ENCODE data around the gene AGT. TPM values are rescaled to one million over a fixed set of nuclear protein-coding genes. Genes with fewer than 3 reads are reported as not detected.
"Not testable (repeated sequence)": the region's sequence is repeated elsewhere in the genome, so short reads cannot be mapped to it uniquely, and the experiment has no call there.

AGT gene
- total RNA-seq, 1 donor from 2014 or later = 6.3 TPM

DNA sequence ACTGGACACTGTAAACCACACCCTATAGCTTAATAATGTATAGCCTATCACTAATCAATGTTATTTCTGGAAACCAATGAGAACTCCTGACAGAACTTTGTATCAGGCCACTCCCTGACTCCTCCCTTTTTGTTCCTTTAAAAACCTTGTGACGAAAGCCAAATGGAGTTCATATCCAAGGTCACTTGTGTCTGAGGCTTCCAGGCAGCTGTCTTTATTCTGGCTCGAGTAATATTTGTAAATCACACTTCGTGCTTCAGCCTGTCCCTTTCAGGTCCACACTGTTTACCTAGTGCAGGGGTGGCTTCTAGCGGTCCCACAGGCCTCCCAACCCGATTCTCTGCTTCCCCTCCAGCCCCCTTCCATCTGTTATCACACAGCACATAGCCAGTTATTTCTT is 17.1 kb upstream of the AGT start:
- H3K9me3 Mint-ChIP-seq (ENCODE audit: unreplicated experiment) = peaks cover 3% of the 10 kb centered on the region
- H3K4me1 Mint-ChIP-seq (ENCODE audit: low read depth, unreplicated experiment) = peaks cover 13% of the 10 kb centered on the region
- H3K36me3 Mint-ChIP-seq (ENCODE audit: unreplicated experiment) = peaks cover 7% of the 10 kb centered on the region
- H3K4me3 Mint-ChIP-seq (ENCODE audit: unreplicated experiment) = no peak overlapping the region
- peaks cover 2% of the 10 kb centered on the region for H3K27me3 Mint-ChIP-seq (ENCODE audit: unreplicated experiment)
- no peak overlapping the region for H3K27ac Mint-ChIP-seq (ENCODE audit: unreplicated experiment)
- no peak for TF ChIP-seq CTCF (IDR thresholded peaks at IDR 0.05; ENCODE audit: partially characterized antibody, unreplicated experiment)
- no peak for DNase-seq

DNA sequence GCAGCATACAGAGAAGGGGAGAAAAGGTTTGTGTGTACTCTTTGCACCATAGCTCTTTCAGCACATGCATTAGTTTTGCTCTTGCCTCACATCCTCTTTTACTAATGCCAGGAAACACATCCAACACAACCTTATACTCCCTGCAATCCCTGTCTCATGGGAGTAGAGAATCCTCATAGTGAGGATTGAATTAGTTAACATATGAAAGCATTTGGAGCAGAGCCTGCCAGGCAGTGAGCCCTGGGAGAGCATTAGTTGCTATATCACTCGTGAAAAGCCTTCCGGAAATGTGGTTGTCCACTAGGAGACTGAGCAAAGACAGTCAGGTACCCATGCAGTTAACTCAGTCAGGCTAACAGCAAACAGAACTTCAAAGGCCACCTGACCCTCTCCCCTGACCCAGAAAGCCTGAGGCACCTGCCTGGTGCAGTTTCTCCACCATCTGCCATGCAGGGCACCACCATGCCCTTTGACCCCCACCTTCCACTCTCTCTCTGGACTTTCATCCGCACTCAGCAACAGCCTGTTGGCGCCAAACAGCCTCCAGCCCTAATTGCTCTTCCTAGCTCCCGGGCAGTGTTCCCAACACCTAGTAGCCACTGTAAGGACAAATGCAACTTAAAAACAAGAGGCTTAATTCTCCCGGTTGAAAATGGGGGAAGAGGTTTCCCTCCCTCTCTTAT is 14.9 kb upstream of the AGT start:
- TF ChIP-seq CTCF (IDR thresholded peaks at IDR 0.05; ENCODE audit: partially characterized antibody, unreplicated experiment) = no peak
- H3K27me3 Mint-ChIP-seq (ENCODE audit: unreplicated experiment) = peaks cover 2% of the 10 kb centered on the region
- H3K9me3 Mint-ChIP-seq (ENCODE audit: unreplicated experiment) = peaks cover 3% of the 10 kb centered on the region
- peak overlapping the region; percentile 41 for H3K27ac Mint-ChIP-seq (ENCODE audit: unreplicated experiment)
- H3K4me3 Mint-ChIP-seq (ENCODE audit: unreplicated experiment) = peak overlapping the region; percentile 44
- peaks cover 7% of the 10 kb centered on the region for H3K36me3 Mint-ChIP-seq (ENCODE audit: unreplicated experiment)
- H3K4me1 Mint-ChIP-seq (ENCODE audit: low read depth, unreplicated experiment) = peaks cover 13% of the 10 kb centered on the region
- DNase-seq = no peak

- H3K36me3 Mint-ChIP-seq (ENCODE audit: unreplicated experiment) = peaks cover 24% of the 10 kb centered on the region
- TF ChIP-seq CTCF (IDR thresholded peaks at IDR 0.05; ENCODE audit: partially characterized antibody, unreplicated experiment) = no peak
- H3K9me3 Mint-ChIP-seq (ENCODE audit: unreplicated experiment) = peaks cover 10% of the 10 kb centered on the region
- peaks cover 2% of the 10 kb centered on the region for H3K27me3 Mint-ChIP-seq (ENCODE audit: unreplicated experiment)
- DNase-seq = no peak
- no peak overlapping the region for H3K4me3 Mint-ChIP-seq (ENCODE audit: unreplicated experiment)
- H3K4me1 Mint-ChIP-seq (ENCODE audit: low read depth, unreplicated experiment) = peaks cover 13% of the 10 kb centered on the region
- no peak overlapping the region for H3K27ac Mint-ChIP-seq (ENCODE audit: unreplicated experiment)
Observed at GRCh38 chr1:230725256-230726012, 11.5 kb upstream of the AGT start.

- peaks cover 21% of the 10 kb centered on the region for H3K36me3 Mint-ChIP-seq (ENCODE audit: unreplicated experiment)
- H3K4me3 Mint-ChIP-seq (ENCODE audit: unreplicated experiment); DNase-seq; H3K27me3 Mint-ChIP-seq (ENCODE audit: unreplicated experiment); H3K4me1 Mint-ChIP-seq (ENCODE audit: low read depth, unreplicated experiment); H3K27ac Mint-ChIP-seq (ENCODE audit: unreplicated experiment); H3K9me3 Mint-ChIP-seq (ENCODE audit: unreplicated experiment): not testable (repeated sequence)
Observed at GRCh38 chr1:230721849-230722522, 8.1 kb upstream of the AGT start.

GRCh38 chr1:230717251-230717650 is 3.3 kb upstream of the AGT start:
- DNase-seq = no peak
- Mint-ChIP-seq H3K4me3 (ENCODE audit: unreplicated experiment) (no peak overlapping the region), H3K27ac (ENCODE audit: unreplicated experiment) (no peak overlapping the region), H3K9me3 (ENCODE audit: unreplicated experiment) (peaks cover 7% of the 10 kb centered on the region), H3K27me3 (ENCODE audit: unreplicated experiment) (no peaks in the 10 kb centered on the region), H3K36me3 (ENCODE audit: unreplicated experiment) (peaks cover 11% of the 10 kb centered on the region), H3K4me1 (ENCODE audit: low read depth, unreplicated experiment) (peaks cover 13% of the 10 kb centered on the region)
- no peak for TF ChIP-seq CTCF (IDR thresholded peaks at IDR 0.05; ENCODE audit: partially characterized antibody, unreplicated experiment)

DNA sequence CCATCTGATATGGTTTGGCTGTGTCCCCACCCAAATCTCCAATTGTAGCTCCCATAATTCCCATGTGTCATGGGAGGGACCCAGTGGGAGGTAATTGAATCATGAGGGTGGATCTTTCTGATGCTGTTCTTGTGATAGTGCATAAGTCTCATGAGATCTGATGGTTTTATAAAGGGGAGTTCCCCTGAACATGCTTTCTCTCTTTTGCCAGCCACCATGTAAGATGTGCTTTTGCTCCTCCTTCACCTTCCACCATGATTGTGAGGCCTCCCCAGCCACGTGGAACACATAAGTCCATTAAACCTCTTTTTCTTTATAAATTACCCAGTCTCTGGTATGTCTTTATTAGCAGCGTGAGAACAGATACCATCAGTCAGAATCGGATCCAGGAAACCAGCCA is 2.5 kb upstream of the AGT start:
- H3K27me3 Mint-ChIP-seq (ENCODE audit: unreplicated experiment); H3K9me3 Mint-ChIP-seq (ENCODE audit: unreplicated experiment); H3K27ac Mint-ChIP-seq (ENCODE audit: unreplicated experiment); H3K36me3 Mint-ChIP-seq (ENCODE audit: unreplicated experiment); DNase-seq; H3K4me3 Mint-ChIP-seq (ENCODE audit: unreplicated experiment): not testable (repeated sequence)
- H3K4me1 Mint-ChIP-seq (ENCODE audit: low read depth, unreplicated experiment) = peaks cover 13% of the 10 kb centered on the region
